Measurements from ENCODE around the gene PACSIN2. TPM values are rescaled to one million over a fixed set of nuclear protein-coding genes. Genes with fewer than 3 reads are reported as not detected.

PACSIN2 gene
- total RNA-seq, 1 donor from 2014 or later: 93.7 TPM

- H3K27me3 Mint-ChIP-seq (ENCODE audit: unreplicated experiment): no peaks in the 10 kb centered on the region
- no peaks in the 10 kb centered on the region for H3K9me3 Mint-ChIP-seq (ENCODE audit: unreplicated experiment)
- peak overlapping the region; percentile 75 for H3K27ac Mint-ChIP-seq (ENCODE audit: unreplicated experiment)
- no peak for DNase-seq (ENCODE audit: low spot score)
- H3K36me3 Mint-ChIP-seq (ENCODE audit: low read depth, unreplicated experiment): no peaks in the 10 kb centered on the region
- no peak for TF ChIP-seq CTCF (IDR thresholded peaks at IDR 0.05; ENCODE audit: unreplicated experiment)
- H3K4me3 Mint-ChIP-seq (ENCODE audit: unreplicated experiment): no peak overlapping the region
- peaks cover 16% of the 10 kb centered on the region for H3K4me1 Mint-ChIP-seq (ENCODE audit: unreplicated experiment)
Measured at GRCh38 chr22:42984814-42985530, 30.0 kb downstream of the PACSIN2 start.

DNA sequence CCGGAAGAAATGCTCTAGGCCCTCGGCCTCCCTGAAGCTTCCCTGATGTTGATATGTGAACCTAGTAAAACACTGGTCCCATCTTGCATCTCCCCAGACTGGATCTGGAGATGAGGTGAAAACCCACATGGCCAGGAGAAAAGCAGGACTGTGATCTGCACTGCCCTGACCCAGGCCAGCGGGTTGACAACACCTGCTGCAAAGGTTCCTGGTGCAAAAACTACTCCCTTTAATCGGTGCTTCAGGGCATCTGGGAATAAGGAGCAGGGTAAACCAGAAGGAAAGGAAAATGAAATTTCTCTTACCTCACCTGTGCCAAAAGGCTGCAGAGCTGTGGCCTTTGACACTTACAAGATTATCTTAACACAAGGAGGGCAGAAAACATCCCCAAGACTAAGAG lies 30.6 kb downstream of the PACSIN2 start:
- H3K9me3 Mint-ChIP-seq (ENCODE audit: unreplicated experiment): no peaks in the 10 kb centered on the region
- no peak for TF ChIP-seq CTCF (IDR thresholded peaks at IDR 0.05; ENCODE audit: unreplicated experiment)
- no peak for DNase-seq (ENCODE audit: low spot score)
- H3K4me3 Mint-ChIP-seq (ENCODE audit: unreplicated experiment): no peak overlapping the region
- no peaks in the 10 kb centered on the region for H3K36me3 Mint-ChIP-seq (ENCODE audit: low read depth, unreplicated experiment)
- H3K4me1 Mint-ChIP-seq (ENCODE audit: unreplicated experiment): peaks cover 20% of the 10 kb centered on the region
- H3K27ac Mint-ChIP-seq (ENCODE audit: unreplicated experiment): no peak overlapping the region
- H3K27me3 Mint-ChIP-seq (ENCODE audit: unreplicated experiment): no peaks in the 10 kb centered on the region

DNA sequence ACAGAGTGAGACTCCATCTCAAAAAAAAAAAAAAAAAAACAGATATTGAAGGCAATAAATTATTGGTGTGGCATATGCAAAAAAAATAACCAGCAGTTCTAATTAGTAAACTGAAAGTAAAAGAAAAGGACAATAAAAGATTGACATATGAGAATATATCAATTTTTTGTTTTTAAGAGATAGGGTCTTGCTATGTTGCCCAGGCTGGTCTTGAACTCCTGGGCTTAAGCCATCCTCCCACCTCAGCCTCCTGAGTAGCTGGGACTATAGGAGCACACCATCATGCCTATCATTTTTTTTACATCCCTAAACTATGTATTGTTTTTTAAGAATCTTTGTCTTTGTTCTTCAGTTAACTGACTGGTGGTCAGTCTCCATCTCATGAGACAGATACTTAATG lies 31.5 kb downstream of the PACSIN2 start:
- no peak for DNase-seq (ENCODE audit: low spot score)
- no peak for TF ChIP-seq CTCF (IDR thresholded peaks at IDR 0.05; ENCODE audit: unreplicated experiment)
- Mint-ChIP-seq H3K4me1 (ENCODE audit: unreplicated experiment) (peaks cover 26% of the 10 kb centered on the region), H3K9me3 (ENCODE audit: unreplicated experiment) (no peaks in the 10 kb centered on the region), H3K27me3 (ENCODE audit: unreplicated experiment) (no peaks in the 10 kb centered on the region), H3K36me3 (ENCODE audit: low read depth, unreplicated experiment) (no peaks in the 10 kb centered on the region), H3K27ac (ENCODE audit: unreplicated experiment) (no peak overlapping the region), H3K4me3 (ENCODE audit: unreplicated experiment) (no peak overlapping the region)

DNA sequence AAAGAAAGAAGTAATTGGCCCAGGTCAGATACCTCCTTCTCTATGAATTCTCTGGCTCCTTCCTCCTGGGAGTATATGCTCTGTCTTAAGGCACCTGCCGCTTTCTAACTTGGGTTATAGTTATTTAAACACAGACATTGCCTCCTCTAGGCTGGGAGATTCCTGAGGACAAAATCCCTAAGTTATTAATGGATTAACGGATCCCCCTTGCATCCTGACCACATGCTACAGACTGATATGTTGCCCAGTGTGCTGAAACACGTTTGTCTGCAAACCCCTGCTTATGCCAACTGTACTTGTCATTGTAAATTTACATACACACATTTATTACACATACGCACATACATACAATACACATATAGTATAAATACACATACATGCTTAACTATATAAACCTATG lies 35.3 kb downstream of the PACSIN2 start:
- Mint-ChIP-seq H3K4me3 (ENCODE audit: unreplicated experiment) (no peak overlapping the region), H3K27me3 (ENCODE audit: unreplicated experiment) (peaks cover 2% of the 10 kb centered on the region), H3K9me3 (ENCODE audit: unreplicated experiment) (no peaks in the 10 kb centered on the region), H3K36me3 (ENCODE audit: low read depth, unreplicated experiment) (no peaks in the 10 kb centered on the region), H3K27ac (ENCODE audit: unreplicated experiment) (peak overlapping the region; percentile 75), H3K4me1 (ENCODE audit: unreplicated experiment) (peaks cover 32% of the 10 kb centered on the region)
- no peak for DNase-seq (ENCODE audit: low spot score)
- no peak for TF ChIP-seq CTCF (IDR thresholded peaks at IDR 0.05; ENCODE audit: unreplicated experiment)

DNA sequence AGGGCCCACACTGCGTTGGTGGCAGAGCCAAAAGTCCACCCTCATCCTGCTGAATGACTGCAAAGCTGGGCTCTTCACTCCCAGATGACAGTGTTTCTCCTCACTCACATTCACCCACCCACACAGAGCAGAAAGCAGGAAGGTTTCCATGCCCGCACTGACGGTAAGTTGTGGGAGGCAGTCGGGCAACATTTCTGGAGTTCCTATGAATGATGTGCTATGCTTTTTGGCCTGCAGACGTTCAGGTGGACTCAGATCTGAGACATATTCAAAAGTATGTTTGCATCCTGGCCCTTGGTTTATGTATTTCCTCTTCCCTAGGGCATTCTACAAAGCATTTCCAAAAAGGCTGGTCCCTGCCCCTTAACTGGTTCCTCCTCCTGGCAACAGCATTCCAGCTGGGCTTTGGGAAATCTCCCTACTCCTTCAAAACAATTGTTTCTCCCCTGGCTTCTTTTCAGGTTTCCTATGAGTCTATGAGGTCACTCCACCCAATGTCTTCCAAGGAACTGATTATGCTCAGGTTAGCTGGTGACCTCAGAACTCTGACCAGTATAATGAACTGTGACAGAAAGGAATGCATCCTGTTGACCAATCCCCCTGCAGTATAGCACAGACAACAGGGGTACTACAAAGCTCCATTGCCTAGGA lies 36.4 kb downstream of the PACSIN2 start:
- peak overlapping the region; percentile 87 for H3K27ac Mint-ChIP-seq (ENCODE audit: unreplicated experiment)
- peaks cover 2% of the 10 kb centered on the region for H3K27me3 Mint-ChIP-seq (ENCODE audit: unreplicated experiment)
- DNase-seq (ENCODE audit: low spot score): no peak
- no peaks in the 10 kb centered on the region for H3K36me3 Mint-ChIP-seq (ENCODE audit: low read depth, unreplicated experiment)
- TF ChIP-seq CTCF (IDR thresholded peaks at IDR 0.05; ENCODE audit: unreplicated experiment): no peak
- no peak overlapping the region for H3K4me3 Mint-ChIP-seq (ENCODE audit: unreplicated experiment)
- H3K9me3 Mint-ChIP-seq (ENCODE audit: unreplicated experiment): no peaks in the 10 kb centered on the region
- H3K4me1 Mint-ChIP-seq (ENCODE audit: unreplicated experiment): peaks cover 32% of the 10 kb centered on the region

Measured in endothelial cell (in vitro differentiated cells).